NK-92 treated with Interleukin-12 subunit alpha and Interleukin-12 subunit beta, amount 100 ng/mL, for 24 hours (cell line): ENCODE results near the gene ABCG2.
"Not testable (repeated sequence)": the region's sequence is repeated elsewhere in the genome, so short reads cannot be mapped to it uniquely, and the experiment has no call there.

Experiments used
- DNase-seq: peaks from one replicate; lab custom pipeline; 2025; lab: John Stamatoyannopoulos, UW

Gene ABCG2

GRCh38 chr4:88110826-88111225, 47.6 kb downstream of the ABCG2 start:
- no peak for DNase-seq

GRCh38 chr4:88109123-88109881, 49.1 kb downstream of the ABCG2 start:
- DNase-seq: no peak

- no peak for DNase-seq
Observed at GRCh38 chr4:88108747-88109122, 49.7 kb downstream of the ABCG2 start.

- not testable (repeated sequence) for DNase-seq
Observed at GRCh38 chr4:88108108-88108465, 50.4 kb downstream of the ABCG2 start.

DNA sequence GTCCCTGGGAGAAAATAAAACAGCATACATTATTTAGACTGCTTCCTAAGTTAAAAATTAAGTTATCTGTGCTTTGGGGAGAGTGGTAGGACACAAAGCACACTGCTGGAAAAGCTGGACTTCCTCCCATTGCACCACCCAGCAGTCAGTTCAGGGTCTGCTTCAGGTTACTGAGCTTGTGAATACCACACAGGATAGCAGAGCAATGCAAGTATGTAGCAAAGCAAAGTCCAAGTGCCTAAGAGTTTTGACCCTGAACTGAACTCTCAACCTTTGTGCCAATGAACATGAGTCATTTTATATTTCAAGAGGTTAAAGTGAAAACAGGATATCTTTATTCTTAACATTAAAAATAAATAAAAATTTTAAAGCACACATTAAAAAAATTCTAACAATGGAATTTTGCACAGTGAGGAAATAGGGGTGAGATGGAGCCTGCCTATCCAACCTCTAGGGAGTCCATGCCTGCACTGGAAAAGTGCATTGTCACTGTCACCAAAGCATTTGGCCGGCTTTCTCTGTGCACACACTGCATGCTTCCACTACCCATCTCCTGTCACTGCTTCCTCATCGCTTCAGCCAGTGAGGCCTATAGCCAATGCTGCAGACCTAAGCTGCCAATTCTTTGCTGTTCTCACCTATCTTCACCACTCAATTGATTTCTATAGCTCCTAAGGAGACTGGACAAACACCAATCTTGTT, 50.9 kb downstream of the ABCG2 start:
- no peak for DNase-seq

- DNase-seq: no peak
Observed at GRCh38 chr4:88106205-88106604, 52.2 kb downstream of the ABCG2 start.

- DNase-seq: no peak
Observed at GRCh38 chr4:88104902-88105610, 53.4 kb downstream of the ABCG2 start.

DNA sequence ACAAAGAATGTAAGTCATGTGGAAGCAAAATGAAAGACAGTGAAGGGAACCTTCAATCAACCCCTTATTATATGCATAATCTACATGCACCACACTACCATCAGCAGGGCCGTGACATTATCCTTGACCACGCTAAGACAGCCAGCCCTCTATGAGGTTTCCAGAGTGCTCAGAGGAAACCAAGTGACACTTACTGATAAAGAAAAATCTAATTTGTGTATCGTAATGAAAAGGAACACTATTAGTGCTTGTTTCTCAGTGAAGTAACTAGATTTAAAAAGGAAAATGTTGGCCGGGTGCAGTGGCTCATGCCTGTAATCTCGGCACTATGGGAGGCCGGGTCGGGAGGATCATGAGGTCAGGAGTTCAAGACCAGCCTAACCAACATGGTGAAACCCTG, 56.4 kb downstream of the ABCG2 start:
- DNase-seq: no peak

DNA sequence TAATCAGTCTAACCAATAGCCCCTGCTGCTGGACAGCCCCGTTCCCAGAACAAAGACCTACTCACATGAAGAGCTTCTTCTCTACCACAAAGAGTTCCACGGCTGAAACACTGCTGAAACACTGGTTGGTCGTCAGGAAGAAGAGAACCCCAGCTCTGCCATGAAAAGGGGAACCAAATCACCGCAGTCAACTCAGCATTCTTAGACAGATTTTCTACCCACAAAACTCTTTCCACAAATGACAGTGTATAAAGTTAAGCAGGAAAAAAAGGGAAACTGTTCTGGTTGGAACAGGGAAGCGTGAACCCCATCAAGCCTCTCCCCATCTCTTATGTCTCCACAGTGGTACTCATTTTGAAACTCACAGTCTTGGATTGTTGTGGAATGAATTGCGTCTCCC, 57.3 kb downstream of the ABCG2 start:
- DNase-seq: no peak

DNA sequence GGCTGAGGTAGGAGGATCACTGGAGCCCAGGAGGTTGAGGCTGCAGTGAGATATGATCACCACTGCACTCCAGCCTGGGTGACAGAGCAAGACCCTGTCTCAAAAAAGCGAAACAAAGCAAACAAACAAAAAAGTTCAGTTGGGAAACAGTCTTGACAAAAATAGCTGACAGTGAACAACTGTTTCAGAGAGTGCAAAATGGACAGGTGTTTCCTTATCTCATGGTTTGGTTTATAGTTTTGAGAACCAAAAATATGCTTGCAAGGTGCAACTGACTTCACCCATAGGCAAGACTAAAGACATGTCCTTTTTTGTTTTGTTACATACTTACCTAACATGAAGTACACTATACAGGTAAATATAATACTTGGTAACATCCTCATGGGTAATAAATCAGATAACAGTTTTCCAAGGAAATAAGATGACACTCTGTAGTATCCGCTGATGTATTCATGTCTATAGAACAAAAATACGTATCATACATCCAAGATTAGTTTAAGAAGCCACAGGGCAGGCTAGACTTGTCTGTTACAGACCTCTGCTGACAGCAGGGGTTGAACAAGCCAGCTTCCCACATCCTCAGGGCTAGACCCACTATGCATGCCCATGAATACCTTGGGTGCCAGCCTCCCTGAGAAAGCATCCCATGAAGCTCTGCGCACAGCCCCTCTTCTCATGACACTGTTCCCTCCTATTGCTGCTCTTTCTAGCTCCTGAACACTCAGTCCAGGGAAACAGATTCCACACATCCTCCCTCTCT, 59.3 kb downstream of the ABCG2 start:
- no peak for DNase-seq

DNA sequence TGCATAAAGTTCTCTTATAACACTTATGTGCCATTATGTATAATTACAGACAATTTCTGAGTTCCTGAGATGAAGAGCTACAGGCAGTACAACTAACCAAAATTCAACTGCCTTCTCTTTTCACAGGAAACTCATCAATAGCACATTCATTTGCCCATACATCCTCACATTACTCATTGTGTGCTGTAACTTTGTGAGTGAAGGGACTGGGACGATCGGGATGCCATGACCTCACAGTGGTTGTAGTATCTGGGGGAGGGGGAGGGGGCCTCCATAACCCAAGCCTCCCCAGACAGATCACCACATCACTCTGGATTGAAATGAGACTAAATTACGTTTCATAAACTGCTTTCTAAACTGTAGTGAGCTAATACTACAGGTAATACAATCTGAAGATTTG, 60.7 kb downstream of the ABCG2 start:
- no peak for DNase-seq

DNA sequence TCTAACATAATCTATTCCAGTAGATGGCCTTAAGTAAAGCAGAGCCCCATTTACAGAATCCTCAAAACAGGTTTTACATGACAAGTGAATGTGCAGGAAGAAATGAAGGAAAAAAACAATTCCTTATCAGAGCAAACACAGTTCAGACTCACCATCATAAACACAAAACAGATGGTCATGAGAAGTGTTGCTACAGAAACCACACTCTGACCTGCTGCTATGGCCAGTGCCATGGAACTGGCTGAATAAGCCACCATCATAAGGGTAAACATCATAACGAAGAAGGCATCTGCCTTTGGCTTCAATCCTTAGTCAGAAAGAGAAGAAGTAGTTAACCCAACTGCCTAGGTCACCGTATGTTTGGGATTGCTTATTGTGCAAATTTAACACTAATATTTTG, 61.1 kb downstream of the ABCG2 start:
- DNase-seq: no peak

DNA sequence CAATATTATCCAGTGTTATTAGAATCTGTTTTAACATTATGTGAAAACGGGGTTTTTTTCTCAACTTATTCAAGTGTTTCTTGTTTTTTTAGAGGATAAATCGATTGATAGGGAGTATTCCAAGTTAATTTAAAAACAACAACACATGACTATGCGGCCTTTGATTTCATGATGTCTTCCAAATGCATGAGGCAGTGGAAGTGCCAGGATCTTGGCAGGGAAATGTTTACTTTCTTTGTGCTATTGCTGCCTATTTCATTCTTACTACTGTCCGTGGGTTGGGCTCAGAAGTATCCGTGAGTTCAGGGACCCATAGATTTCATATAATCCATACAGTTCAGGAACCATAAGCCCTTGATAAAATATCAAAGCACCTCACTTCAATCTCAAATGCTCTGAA, 64.6 kb downstream of the ABCG2 start:
- DNase-seq: no peak

GRCh38 chr4:88091378-88091777, 67.1 kb downstream of the ABCG2 start:
- DNase-seq: no peak

DNA sequence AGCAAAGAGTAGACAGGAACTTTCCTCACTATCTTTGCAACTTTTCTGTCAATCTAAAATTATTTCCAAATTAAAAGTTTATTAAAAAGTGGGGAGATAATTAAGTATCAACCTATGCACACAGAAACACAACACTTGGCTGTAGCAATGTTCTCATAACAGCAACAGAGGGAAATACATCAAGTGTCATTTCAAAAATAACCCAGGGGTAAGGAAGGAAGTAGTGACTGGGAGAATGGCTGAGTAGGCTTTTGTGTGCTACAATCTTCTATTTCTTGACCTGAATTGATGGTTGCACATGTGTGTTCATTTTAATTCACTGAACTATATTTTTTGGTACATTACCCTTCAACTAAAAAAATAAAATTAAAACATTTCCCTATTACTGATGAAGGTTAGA, 67.5 kb downstream of the ABCG2 start:
- no peak for DNase-seq

DNA sequence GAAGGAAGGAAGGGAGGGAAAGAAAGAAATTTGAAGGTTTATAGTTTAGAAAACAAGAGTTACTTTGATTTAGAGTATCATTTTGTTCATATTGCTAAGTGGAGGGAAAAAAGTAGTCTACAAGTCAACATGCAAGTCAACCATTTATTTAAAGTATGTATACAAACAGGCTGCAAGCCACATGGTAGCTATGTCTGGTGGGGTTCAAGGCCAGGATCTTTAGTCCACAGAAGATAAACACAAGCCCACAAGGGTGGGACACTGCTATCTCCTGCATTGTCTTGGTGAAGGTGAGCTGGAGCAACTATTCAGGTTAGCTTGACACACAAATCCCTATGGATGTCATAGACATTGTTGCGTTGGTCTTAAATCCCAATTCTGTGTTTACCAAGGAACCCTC, 71.4 kb downstream of the ABCG2 start:
- DNase-seq: no peak

GRCh38 chr4:88080626-88081025, 77.8 kb downstream of the ABCG2 start:
- no peak for DNase-seq

DNA sequence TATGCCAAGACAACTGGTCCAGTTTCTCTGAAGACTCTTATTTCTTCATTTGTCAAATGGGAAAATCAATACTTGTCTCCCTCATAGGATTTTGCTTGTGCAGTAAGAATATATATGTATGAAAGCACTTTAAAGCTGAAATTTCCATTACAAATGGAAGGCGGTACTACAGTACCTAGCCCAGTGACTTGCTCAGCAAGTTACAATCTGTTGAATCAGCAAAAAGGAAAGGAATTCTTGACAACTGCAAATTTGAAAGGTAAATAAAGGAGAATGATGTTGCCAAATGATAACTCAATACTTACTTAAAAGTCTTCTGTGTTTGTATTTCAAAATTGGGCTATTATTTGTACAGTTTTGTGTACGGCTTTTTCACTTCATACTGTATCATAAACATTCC, 79.9 kb downstream of the ABCG2 start:
- no peak for DNase-seq

DNA sequence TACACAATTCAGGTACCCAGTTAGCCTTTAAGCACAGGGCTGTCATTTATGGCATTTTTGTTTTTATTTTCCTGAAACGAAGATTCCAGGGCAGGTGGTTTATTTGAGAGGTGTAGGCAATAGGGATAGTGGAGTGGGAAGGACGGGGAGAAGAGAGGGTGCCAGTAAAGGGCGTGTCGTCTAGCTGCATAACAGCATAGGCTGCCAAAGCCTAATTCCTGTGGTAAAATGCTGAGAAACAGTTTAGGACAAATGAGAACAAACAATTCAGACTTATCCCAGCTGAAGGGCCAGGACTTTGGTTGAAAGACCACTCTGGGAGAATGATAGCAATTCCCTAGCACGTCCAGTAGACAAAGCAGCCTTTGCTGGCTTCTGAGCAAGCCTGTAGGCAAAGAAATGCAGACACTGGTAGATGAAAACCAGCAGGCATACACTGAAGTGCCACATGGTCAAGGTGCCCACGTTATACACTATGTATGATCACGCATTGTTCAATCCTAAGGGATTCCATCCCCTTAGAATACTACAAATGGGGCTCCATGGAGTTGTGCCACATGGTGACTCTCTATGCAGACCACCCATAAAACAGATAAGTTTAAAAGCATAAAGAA, 80.4 kb downstream of the ABCG2 start:
- no peak for DNase-seq

- no peak for DNase-seq
Observed at GRCh38 chr4:88075336-88075735, 83.1 kb downstream of the ABCG2 start.

DNA sequence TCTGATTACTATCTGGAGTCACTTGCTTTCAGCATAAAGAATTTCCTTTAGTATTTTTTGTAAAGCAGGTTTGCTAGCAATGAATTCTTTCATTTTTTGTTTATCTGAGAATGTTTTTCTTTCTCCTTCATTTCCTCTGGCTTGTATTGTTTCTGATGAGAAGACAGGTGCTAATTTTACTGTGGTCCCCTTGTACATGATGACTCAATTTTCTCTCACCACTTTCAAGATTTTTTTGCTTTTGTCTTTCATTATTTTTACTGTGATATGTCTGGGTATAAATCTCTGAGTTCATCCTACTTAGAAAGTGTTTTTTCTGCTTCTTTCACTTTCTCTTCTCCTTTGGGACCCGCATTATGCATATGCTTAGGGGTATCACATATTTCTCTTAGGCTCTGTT, 88.4 kb downstream of the ABCG2 start:
- no peak for DNase-seq

- DNase-seq: no peak
Observed at GRCh38 chr4:88064410-88064809, 94.0 kb downstream of the ABCG2 start.
